PC-3 (cell line): ENCODE data around the gene DSCAM. TPM values are rescaled to one million over a fixed set of nuclear protein-coding genes. Genes with fewer than 3 reads are reported as not detected.
"Not testable (repeated sequence)": the region's sequence is repeated elsewhere in the genome, so short reads cannot be mapped to it uniquely, and the experiment has no call there.

Experiments
- ATAC-seq: fragments of 200-7000 bp; cut with Tn5 transposase; 2 replicates; pipeline ENCODE4 v1.9.1; 2020; ENCODE audit warnings: mild to moderate bottlenecking, moderate library complexity
- BruUV-seq: library from RNA; stranded (reverse); fragments of 400-500 nt; replicated peaks from 2 replicates; lab custom pipeline; 2021; lab: Mats Ljungman, UMichigan
- CTCF ChIA-PET: fragments of 300-600 bp; sonication (Branson Sonifier 250); formaldehyde crosslinking; loops from one replicate; lab custom pipeline; 2022; ENCODE audit warnings: antibody characterized with exemption; lab: Charles Lee
- POLR2A ChIA-PET: fragments of 300-600 bp; sonication (Branson Sonifier 250); formaldehyde crosslinking; loops from one replicate; lab custom pipeline; 2022; ENCODE audit warnings: antibody characterized with exemption; ENCODE audit not compliant: unreplicated experiment; lab: Charles Lee
- DNase-seq: peaks from one replicate; pipeline ENCODE4 v3.0.0-alpha.2; 2015
- H2AFZ ChIP-seq: fragments of 300-600 bp; sonication (generic); 2 replicates; pipeline ENCODE4 v1.6.0; 2016; ENCODE audit warnings: antibody characterized with exemption, low read length
- H3F3A ChIP-seq: fragments of 300-600 bp; sonication (generic); one replicate; pipeline ENCODE4 v1.6.0; 2017; ENCODE audit warnings: antibody characterized with exemption, low read length, control low read depth, mild to moderate bottlenecking; ENCODE audit not compliant: unreplicated experiment
- H3K27ac ChIP-seq: fragments of 300-600 bp; sonication (generic); 2 replicates; pipeline ENCODE4 v1.5.1; 2016; ENCODE audit warnings: mild to moderate bottlenecking, low read length
- H3K27me3 ChIP-seq: fragments of 300-600 bp; sonication (generic); 2 replicates; pipeline ENCODE4 v1.6.1; 2016; ENCODE audit warnings: low read length, mixed read lengths
- H3K36me3 ChIP-seq: fragments of 300-600 bp; sonication (generic); 2 replicates; pipeline ENCODE4 v1.6.1; 2016; ENCODE audit warnings: low read depth, mixed run types, low read length, mixed read lengths
- H3K4me1 ChIP-seq: fragments of 300-600 bp; sonication (generic); 2 replicates; pipeline ENCODE4 v1.5.1; 2016; ENCODE audit warnings: low read length; ENCODE audit not compliant: insufficient read depth
- H3K4me2 ChIP-seq: fragments of 300-600 bp; sonication (generic); 2 replicates; pipeline ENCODE4 v1.6.0; 2016; ENCODE audit warnings: low read length
- H3K4me3 ChIP-seq: fragments of 300-600 bp; sonication (generic); 2 replicates; pipeline ENCODE4 v1.5.1; 2016; ENCODE audit warnings: mild to moderate bottlenecking, low read length, mixed read lengths
- H3K79me2 ChIP-seq: fragments of 300-600 bp; sonication (generic); 2 replicates; pipeline ENCODE4 v1.6.1; 2017; ENCODE audit warnings: low read length, mixed read lengths
- H3K9ac ChIP-seq: fragments of 300-600 bp; sonication (generic); 2 replicates; pipeline ENCODE4 v1.6.0; 2016; ENCODE audit warnings: mild to moderate bottlenecking, low read length
- H3K9me2 ChIP-seq: fragments of 300-600 bp; sonication (generic); replicated peaks from 2 replicates; pipeline ENCODE4 v1.6.1; 2016; ENCODE audit warnings: mixed run types, low read length, mixed read lengths
- H3K9me3 ChIP-seq: fragments of 300-600 bp; sonication (generic); 2 replicates; pipeline ENCODE4 v1.6.1; 2016; ENCODE audit warnings: low read length, mixed read lengths
- H4K20me1 ChIP-seq: fragments of 300-600 bp; sonication (generic); 2 replicates; pipeline ENCODE4 v1.6.1; 2016; ENCODE audit warnings: low read length, mixed read lengths
- CTCF ChIP-seq: fragments of 300-600 bp; sonication (generic); conservative IDR thresholded peaks from 2 replicates; pipeline ENCODE4 v1.5.1; 2017; ENCODE audit warnings: antibody characterized with exemption, low read depth, mild to moderate bottlenecking, low read length
- EZH2 ChIP-seq: fragments of 300-600 bp; sonication (generic); IDR thresholded peaks from one replicate; pipeline ENCODE4 v1.6.1; 2017; ENCODE audit warnings: antibody characterized with exemption, mild to moderate bottlenecking, low read length; ENCODE audit not compliant: unreplicated experiment
- EZH2phosphoT487 ChIP-seq: fragments of 300-600 bp; sonication (generic); IDR thresholded peaks from 2 replicates; pipeline ENCODE4 v1.6.1; 2018; ENCODE audit warnings: mild to moderate bottlenecking, antibody characterized with exemption, low read length, borderline replicate concordance
- intact Hi-C: fragments of 100-400 bp; cut with micrococcal nuclease; formaldehyde crosslinking; loops from 2 replicates; pipeline ENCODE4 v1.9.0; 2023
- total RNA-seq: library from RNA; depleted of rRNA; stranded (reverse); fragments of >200 nt; gene quantifications from 2 replicates; pipeline ENCODE4 v1.2.3, GENCODE V29; 2014

Gene DSCAM
- total RNA-seq, 1 experiment from 2014 or later, result not detected

GRCh38 chr21:40452548-40452947 lies 394.4 kb downstream of the DSCAM start:
- no TSS peak for BruUV-seq
- Histone ChIP-seq H3K9me3 (peaks cover 4% of the 10 kb centered on the region; the same call in 1 of the 2 replicates), H3K79me2 (no peaks in the 10 kb centered on the region), H3K27me3 (no peaks in the 10 kb centered on the region), H4K20me1 (no peaks in the 10 kb centered on the region), H3K4me2 (no peak overlapping the region), H3K36me3 (no peaks in the 10 kb centered on the region), H3F3A (no peaks in the 10 kb centered on the region), H3K9me2 (no peaks in the 10 kb centered on the region), H3K9ac (no peak overlapping the region), H3K27ac (no peak overlapping the region), H2AFZ (no peak overlapping the region), H3K4me3 (no peak overlapping the region), H3K4me1 (no peaks in the 10 kb centered on the region)
- intact Hi-C loops, result no loop called here
- ChIA-PET CTCF (no interaction called here), POLR2A (no interaction called here)
- no peak for DNase-seq
- TF ChIP-seq EZH2, result no peak
- TF ChIP-seq CTCF, result no peak
- TF ChIP-seq EZH2phosphoT487, result no peak
- ATAC-seq, result no peak

GRCh38 chr21:40447016-40447415 lies 399.9 kb downstream of the DSCAM start:
- CTCF ChIA-PET, result no interaction called here
- POLR2A ChIA-PET, result no interaction called here
- Histone ChIP-seq H3K9me3 (peaks cover 23% of the 10 kb centered on the region), H3K36me3 (no peaks in the 10 kb centered on the region), H3K9ac (no peak overlapping the region), H3K9me2 (no peaks in the 10 kb centered on the region), H3K4me2 (no peak overlapping the region), H3K27ac (no peak overlapping the region), H3K4me1 (no peaks in the 10 kb centered on the region), H4K20me1 (no peaks in the 10 kb centered on the region), H2AFZ (no peak overlapping the region), H3K27me3 (no peaks in the 10 kb centered on the region), H3K4me3 (no peak overlapping the region), H3F3A (no peaks in the 10 kb centered on the region), H3K79me2 (no peaks in the 10 kb centered on the region)
- no peak for ATAC-seq
- no TSS peak for BruUV-seq
- intact Hi-C loops, result no loop called here
- TF ChIP-seq EZH2 (no peak), CTCF (no peak), EZH2phosphoT487 (no peak)
- no peak for DNase-seq

- H3K27ac ChIP-seq, result no peak overlapping the region
- intact Hi-C loops, result no loop called here
- H3F3A ChIP-seq, result no peaks in the 10 kb centered on the region
- no TSS peak for BruUV-seq
- no peaks in the 10 kb centered on the region for H3K36me3 ChIP-seq
- no peaks in the 10 kb centered on the region for H3K27me3 ChIP-seq
- H3K4me3 ChIP-seq, result no peak overlapping the region
- no peaks in the 10 kb centered on the region for H3K4me1 ChIP-seq
- no peaks in the 10 kb centered on the region for H3K9me2 ChIP-seq
- no peaks in the 10 kb centered on the region for H3K79me2 ChIP-seq
- DNase-seq (no peak), ATAC-seq (no peak)
- POLR2A ChIA-PET, result no interaction called here
- no peaks in the 10 kb centered on the region for H4K20me1 ChIP-seq
- H3K4me2 ChIP-seq, result no peak overlapping the region
- CTCF ChIA-PET, result no interaction called here
- no peak overlapping the region for H3K9ac ChIP-seq
- H2AFZ ChIP-seq, result no peak overlapping the region
- no peak for TF ChIP-seq CTCF
- no peak for TF ChIP-seq EZH2phosphoT487
- no peak for TF ChIP-seq EZH2
- H3K9me3 ChIP-seq, result peaks cover 23% of the 10 kb centered on the region
Observed at GRCh38 chr21:40445349-40445921, 401.5 kb downstream of the DSCAM start.

- ATAC-seq, H3K9me2 ChIP-seq, CTCF ChIA-PET, DNase-seq, H3K4me2 ChIP-seq, H3K79me2 ChIP-seq, H4K20me1 ChIP-seq, H3K36me3 ChIP-seq, H3K9ac ChIP-seq, H2AFZ ChIP-seq, POLR2A ChIA-PET, H3F3A ChIP-seq, H3K4me1 ChIP-seq, H3K27me3 ChIP-seq, H3K4me3 ChIP-seq, intact Hi-C loops, BruUV-seq, H3K27ac ChIP-seq: not testable (repeated sequence)
- H3K9me3 ChIP-seq, result peaks cover 13% of the 10 kb centered on the region
Observed at GRCh38 chr21:40439581-40439980, 407.4 kb downstream of the DSCAM start.
